Measurements from ENCODE around the gene TSPY9.
"Not testable (repeated sequence)": the region's sequence is repeated elsewhere in the genome, so short reads cannot be mapped to it uniquely, and the experiment has no call there.

Gene TSPY9, protein sequence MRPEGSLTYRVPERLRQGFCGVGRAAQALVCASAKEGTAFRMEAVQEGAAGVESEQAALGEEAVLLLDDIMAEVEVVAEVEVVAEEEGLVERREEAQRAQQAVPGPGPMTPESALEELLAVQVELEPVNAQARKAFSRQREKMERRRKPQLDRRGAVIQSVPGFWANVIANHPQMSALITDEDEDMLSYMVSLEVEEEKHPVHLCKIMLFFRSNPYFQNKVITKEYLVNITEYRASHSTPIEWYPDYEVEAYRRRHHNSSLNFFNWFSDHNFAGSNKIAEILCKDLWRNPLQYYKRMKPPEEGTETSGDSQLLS

DNA sequence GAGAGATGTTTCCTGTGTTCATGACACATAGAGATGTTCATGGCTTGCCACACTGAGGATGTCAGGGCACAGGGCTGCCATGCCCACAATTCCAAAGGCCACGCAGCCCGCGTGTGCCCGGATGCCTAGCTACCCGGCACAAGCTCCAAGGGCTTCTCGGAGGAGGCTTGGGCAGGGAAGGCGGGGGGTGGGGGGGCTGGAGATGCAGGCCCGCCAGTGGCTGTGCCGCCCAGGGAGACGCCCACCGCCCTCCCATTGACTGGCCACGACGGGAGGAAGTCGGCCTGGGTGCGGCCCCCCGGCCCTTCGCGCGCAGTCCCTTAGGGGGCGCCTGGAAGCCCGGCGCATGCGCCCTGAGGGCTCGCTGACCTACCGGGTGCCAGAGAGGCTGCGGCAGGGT, at the start of gene TSPY9:
Gene TSPY9, plus strand, starts transcription at position 301 of the 400 bp plus-strand sequence. Its CDS starts 46 bp downstream, at position 347.
- not testable (repeated sequence) for DNase-seq

DNA sequence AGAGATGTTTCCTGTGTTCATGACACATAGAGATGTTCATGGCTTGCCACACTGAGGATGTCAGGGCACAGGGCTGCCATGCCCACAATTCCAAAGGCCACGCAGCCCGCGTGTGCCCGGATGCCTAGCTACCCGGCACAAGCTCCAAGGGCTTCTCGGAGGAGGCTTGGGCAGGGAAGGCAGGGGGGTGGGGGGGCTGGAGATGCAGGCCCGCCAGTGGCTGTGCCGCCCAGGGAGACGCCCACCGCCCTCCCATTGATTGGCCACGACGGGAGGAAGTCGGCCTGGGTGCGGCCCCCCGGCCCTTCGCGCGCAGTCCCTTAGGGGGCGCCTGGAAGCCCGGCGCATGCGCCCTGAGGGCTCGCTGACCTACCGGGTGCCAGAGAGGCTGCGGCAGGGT, 20.4 kb upstream of the TSPY9 start, which contains the start of gene TSPY1:
Gene TSPY1, plus strand, starts transcription at position 301 of the 400 bp plus-strand sequence. Its CDS starts 46 bp downstream, at position 347.
- DNase-seq = not testable (repeated sequence)

DNA sequence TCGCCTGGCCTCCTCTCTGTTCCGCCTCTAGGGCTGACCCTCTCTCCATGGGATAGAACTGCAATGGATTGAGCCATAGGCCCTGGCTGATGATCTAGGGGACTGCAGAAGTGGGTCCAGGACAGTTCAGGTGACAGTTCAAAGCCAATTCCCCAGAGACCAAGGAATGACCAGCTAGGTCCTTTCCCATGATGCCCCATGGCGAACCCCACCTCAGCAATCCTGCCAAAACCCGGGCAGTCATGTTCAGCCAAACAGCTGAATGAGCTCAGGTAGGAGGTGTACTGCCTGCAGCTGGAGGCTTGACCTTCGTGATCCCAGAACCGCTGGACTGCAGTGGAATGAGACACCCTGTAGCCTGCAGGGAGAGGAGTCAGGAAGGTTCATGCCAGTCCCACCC, 17.3 kb downstream of the TSPY9 start:
- DNase-seq = not testable (repeated sequence)

DNA sequence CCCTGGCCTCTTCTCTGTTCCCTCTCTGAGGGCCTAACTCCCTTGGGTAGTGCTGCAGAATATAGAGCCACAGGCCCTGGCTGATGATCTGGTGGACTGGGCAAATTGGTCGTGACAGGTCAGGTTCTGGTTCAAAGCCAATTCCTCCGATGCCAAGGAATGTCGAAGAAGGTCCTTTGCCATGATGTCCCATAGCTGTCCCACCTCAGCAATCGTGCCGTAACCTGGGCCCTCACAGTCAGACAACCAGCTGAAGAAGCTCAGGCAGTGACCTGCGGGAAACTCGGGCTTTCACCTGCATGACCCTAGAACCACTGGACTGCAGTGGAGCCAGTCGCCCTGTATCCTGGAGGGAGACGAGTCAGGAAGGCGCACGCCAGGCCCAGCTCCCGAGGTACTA, 29.2 kb downstream of the TSPY9 start:
- not testable (repeated sequence) for DNase-seq

DNA sequence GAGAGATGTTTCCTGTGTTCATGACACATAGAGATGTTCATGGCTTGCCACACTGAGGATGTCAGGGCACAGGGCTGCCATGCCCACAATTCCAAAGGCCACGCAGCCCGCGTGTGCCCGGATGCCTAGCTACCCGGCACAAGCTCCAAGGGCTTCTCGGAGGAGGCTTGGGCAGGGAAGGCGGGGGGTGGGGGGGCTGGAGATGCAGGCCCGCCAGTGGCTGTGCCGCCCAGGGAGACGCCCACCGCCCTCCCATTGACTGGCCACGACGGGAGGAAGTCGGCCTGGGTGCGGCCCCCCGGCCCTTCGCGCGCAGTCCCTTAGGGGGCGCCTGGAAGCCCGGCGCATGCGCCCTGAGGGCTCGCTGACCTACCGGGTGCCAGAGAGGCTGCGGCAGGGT, 40.5 kb downstream of the TSPY9 start, which contains the start of gene TSPY10:
Gene TSPY10, plus strand, starts transcription at position 301 of the 400 bp plus-strand sequence. Its CDS starts 46 bp downstream, at position 347.
- not testable (repeated sequence) for DNase-seq
